ENCODE measurements around the gene CAVIN1. TPM values are rescaled to one million over a fixed set of nuclear protein-coding genes. Genes with fewer than 3 reads are reported as not detected.

CAVIN1 gene
- total RNA-seq, 6 donors from 2014 or later = 89.1 to 406 (median 307) TPM

GRCh38 chr17:42413464-42414040 lies 9.5 kb downstream of the CAVIN1 start:
- no peak for DNase-seq
- no peak for ATAC-seq (ENCODE audit: low FRiP score in 2 of 2)
- peaks cover 70 to 91% (median 81%) of the 10 kb centered on the region in 4 donors for H3K4me1 ChIP-seq
- no peak for TF ChIP-seq POLR2A (IDR thresholded peaks at IDR 0.05)
- TF ChIP-seq CTCF (IDR thresholded peaks at IDR 0.05) = no peak
- no peak for TF ChIP-seq EP300 (IDR thresholded peaks at IDR 0.05)
- TF ChIP-seq POLR2AphosphoS5 (IDR thresholded peaks at IDR 0.05) = no peak
- no peak overlapping the region for H3K4me3 ChIP-seq
- no peaks in the 10 kb centered on the region for H3K9me3 ChIP-seq
- H3K27me3 ChIP-seq = no peaks in the 10 kb centered on the region
- WGBS, 2 donors = 55 to 59% methylated on average over 2 to 3 of the region's 3 CpGs
- H3K27ac ChIP-seq = peak overlapping the region; percentile 72 to 95 (median 84)
- peaks cover 0 to 4% (median 0%) of the 10 kb centered on the region in 4 donors for H3K36me3 ChIP-seq

- ATAC-seq (ENCODE audit: low FRiP score in 2 of 2) = no peak
- Histone ChIP-seq H3K27ac (peak overlapping the region; percentile 68 to 95 (median 89)), H3K9me3 (no peaks in the 10 kb centered on the region), H3K36me3 (peaks cover 0 to 4% (median 0%) of the 10 kb centered on the region in 4 donors), H3K4me3 (peak overlapping the region in 1 of 4 donors; percentile 18), H3K27me3 (no peaks in the 10 kb centered on the region), H3K4me1 (peaks cover 78 to 95% (median 86%) of the 10 kb centered on the region in 4 donors)
- 72 to 86% methylated on average over 7 to 11 of the region's 11 CpGs for WGBS, 2 donors
- DNase-seq = peak in 1 of 2 donors; percentile 58
- TF ChIP-seq POLR2A (IDR thresholded peaks at IDR 0.05) = no peak
- no peak for TF ChIP-seq POLR2AphosphoS5 (IDR thresholded peaks at IDR 0.05)
- no peak for TF ChIP-seq CTCF (IDR thresholded peaks at IDR 0.05)
- TF ChIP-seq EP300 (IDR thresholded peaks at IDR 0.05) = no peak
Observed at GRCh38 chr17:42411905-42412679, 11.0 kb downstream of the CAVIN1 start.

DNA sequence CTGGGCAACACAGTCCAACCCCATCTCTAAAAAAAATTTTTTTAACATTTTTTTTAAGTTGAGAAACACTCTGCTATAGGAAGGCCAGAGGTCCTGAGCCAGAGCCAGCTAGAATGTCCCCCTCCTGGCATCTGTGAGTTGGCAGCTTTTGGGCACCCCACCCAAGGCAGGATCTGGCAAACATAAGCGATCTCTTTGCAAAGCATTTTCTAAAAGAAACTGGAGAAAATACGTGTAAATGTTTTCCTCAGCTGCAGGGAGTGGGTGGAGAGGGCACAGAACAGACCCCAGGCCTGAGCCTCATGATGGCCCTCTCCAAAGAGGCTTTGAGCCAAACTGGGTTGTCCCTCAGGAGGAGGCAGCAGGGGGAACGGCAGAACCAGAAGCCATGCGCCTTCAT lies 11.7 kb downstream of the CAVIN1 start:
- WGBS, 2 donors = 40 to 64% methylated on average over 4 of the region's 4 CpGs

DNA sequence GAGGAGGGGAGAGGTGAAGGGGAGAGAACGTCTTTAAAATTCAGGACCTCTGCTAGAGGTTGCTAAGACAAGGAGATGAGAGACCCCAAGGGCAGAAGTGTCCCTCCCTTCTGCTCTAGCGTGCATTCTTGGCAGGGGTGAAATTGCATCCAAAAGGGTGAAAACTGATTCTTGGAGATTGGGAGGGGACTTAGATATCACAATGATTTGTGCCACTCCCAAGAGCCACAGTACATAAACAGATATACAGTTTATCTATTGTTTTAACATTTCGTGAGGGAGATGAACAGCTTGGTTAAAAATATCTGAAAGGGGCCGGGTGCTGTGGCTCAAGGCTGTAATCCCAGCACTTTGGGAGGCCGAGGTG lies 12.8 kb downstream of the CAVIN1 start:
- WGBS, 2 donors = 56 to 65% methylated on average over 5 of the region's 5 CpGs
- Histone ChIP-seq H3K36me3 (peaks cover 0 to 6% (median under 1%) of the 10 kb centered on the region in 4 donors), H3K27me3 (no peaks in the 10 kb centered on the region), H3K4me3 (no peak overlapping the region), H3K27ac (peak overlapping the region; percentile 84 to 92 (median 88)), H3K9me3 (no peaks in the 10 kb centered on the region), H3K4me1 (peaks cover 80 to 95% (median 86%) of the 10 kb centered on the region in 4 donors)
- ATAC-seq (ENCODE audit: low FRiP score in 2 of 2) (no peak), DNase-seq (no peak)
- TF ChIP-seq POLR2AphosphoS5 (IDR thresholded peaks at IDR 0.05) (no peak), POLR2A (IDR thresholded peaks at IDR 0.05) (no peak), EP300 (IDR thresholded peaks at IDR 0.05) (no peak), CTCF (IDR thresholded peaks at IDR 0.05) (no peak)

More for the DNA sequence above, 11.7 kb downstream of the CAVIN1 start:
- DNase-seq (no peak), ATAC-seq (ENCODE audit: low FRiP score in 2 of 2) (no peak)
- Histone ChIP-seq H3K27me3 (no peaks in the 10 kb centered on the region), H3K27ac (peak overlapping the region; percentile 68 to 92 (median 88)), H3K9me3 (no peaks in the 10 kb centered on the region), H3K4me1 (peaks cover 80 to 95% (median 87%) of the 10 kb centered on the region in 4 donors), H3K4me3 (peak overlapping the region in 1 of 4 donors; percentile 18), H3K36me3 (peaks cover 0 to 4% (median 0%) of the 10 kb centered on the region in 4 donors)
- TF ChIP-seq CTCF (IDR thresholded peaks at IDR 0.05) = no peak
- no peak for TF ChIP-seq EP300 (IDR thresholded peaks at IDR 0.05)
- no peak for TF ChIP-seq POLR2A (IDR thresholded peaks at IDR 0.05)
- no peak for TF ChIP-seq POLR2AphosphoS5 (IDR thresholded peaks at IDR 0.05)
